ENCODE data around the gene OPRL1.

OPRL1 gene

GRCh38 chr20:64079273-64080012, 439 bp upstream of the OPRL1 start, which contains the start of gene RGS19 (continued):
- TF ChIP-seq ZNF354C (tag by site-specific recombination; IDR thresholded peaks at IDR 0.05; ENCODE audit: borderline replicate concordance, low read depth) (no peak), WT1 (tag by site-specific recombination; IDR thresholded peaks at IDR 0.05) (no peak), KLF16 (tag by site-specific recombination; IDR thresholded peaks at IDR 0.05) (peak; percentile 70; the same call in 1 of the 2 replicates), ZNF596 (tag by site-specific recombination; IDR thresholded peaks at IDR 0.05) (no peak), ZNF561 (tag by site-specific recombination; IDR thresholded peaks at IDR 0.05; ENCODE audit: borderline replicate concordance) (peak; percentile 66; the same call in 1 of the 2 replicates), ZNF148 (tag by site-specific recombination; IDR thresholded peaks at IDR 0.05; ENCODE audit: borderline replicate concordance) (no peak), KLF1 (tag by site-specific recombination; IDR thresholded peaks at IDR 0.05) (peak; percentile 92), ZBTB10 (tag by site-specific recombination; IDR thresholded peaks at IDR 0.05) (peak; percentile 90), ZNF138 (tag by site-specific recombination; IDR thresholded peaks at IDR 0.05; ENCODE audit: borderline replicate concordance) (no peak), ZFP69B (tag by site-specific recombination; IDR thresholded peaks at IDR 0.05) (peak; percentile 89), ZNF121 (tag by site-specific recombination; IDR thresholded peaks at IDR 0.05) (no peak), ZNF133 (tag by site-specific recombination; IDR thresholded peaks at IDR 0.05) (no peak), ZNF658 (tag by site-specific recombination; IDR thresholded peaks at IDR 0.05) (no peak), ZNF548 (tag by site-specific recombination; IDR thresholded peaks at IDR 0.05) (no peak), REPIN1 (tag by site-specific recombination; IDR thresholded peaks at IDR 0.05; ENCODE audit: low read depth) (no peak), PRDM1 (tag by site-specific recombination; IDR thresholded peaks at IDR 0.05) (no peak), ZNF544 (tag by site-specific recombination; IDR thresholded peaks at IDR 0.05) (no peak), ZNF837 (tag by site-specific recombination; IDR thresholded peaks at IDR 0.05) (no peak), FEZF1 (tag by site-specific recombination; IDR thresholded peaks at IDR 0.05) (no peak), ZNF560 (tag by site-specific recombination; IDR thresholded peaks at IDR 0.05; ENCODE audit: borderline replicate concordance) (no peak), ZSCAN5A (tag by site-specific recombination; IDR thresholded peaks at IDR 0.05) (0 out of 2 replicates have a peak, but pooled peaks have one; percentile 47), ZNF843 (tag by site-specific recombination; IDR thresholded peaks at IDR 0.05) (peak; percentile 39; the same call in 1 of the 2 replicates), ZNF792 (tag by site-specific recombination; IDR thresholded peaks at IDR 0.05) (no peak), ZXDB (tag by site-specific recombination; IDR thresholded peaks at IDR 0.05) (no peak), ZNF366 (tag by site-specific recombination; conservative IDR thresholded peaks at IDR 0.05) (no peak), KLF9 (tag by site-specific recombination; IDR thresholded peaks at IDR 0.05; ENCODE audit: low read depth) (peak; percentile 69), MYNN (tag by site-specific recombination; IDR thresholded peaks at IDR 0.05; ENCODE audit: borderline replicate concordance) (no peak), ZNF202 (tag by site-specific recombination; IDR thresholded peaks at IDR 0.05; ENCODE audit: borderline replicate concordance) (no peak), YY1 (tag by site-specific recombination; IDR thresholded peaks at IDR 0.05) (no peak), TCF7L2 (IDR thresholded peaks at IDR 0.05; ENCODE audit: borderline replicate concordance, low read depth, low read length) (no peak)
- TF ChIP-seq, protein P1, sequence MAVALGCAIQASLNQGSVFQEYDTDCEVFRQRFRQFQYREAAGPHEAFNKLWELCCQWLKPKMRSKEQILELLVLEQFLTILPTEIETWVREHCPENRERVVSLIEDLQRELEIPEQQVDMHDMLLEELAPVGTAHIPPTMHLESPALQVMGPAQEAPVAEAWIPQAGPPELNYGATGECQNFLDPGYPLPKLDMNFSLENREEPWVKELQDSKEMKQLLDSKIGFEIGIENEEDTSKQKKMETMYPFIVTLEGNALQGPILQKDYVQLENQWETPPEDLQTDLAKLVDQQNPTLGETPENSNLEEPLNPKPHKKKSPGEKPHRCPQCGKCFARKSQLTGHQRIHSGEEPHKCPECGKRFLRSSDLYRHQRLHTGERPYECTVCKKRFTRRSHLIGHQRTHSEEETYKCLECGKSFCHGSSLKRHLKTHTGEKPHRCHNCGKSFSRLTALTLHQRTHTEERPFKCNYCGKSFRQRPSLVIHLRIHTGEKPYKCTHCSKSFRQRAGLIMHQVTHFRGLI (tag by site-specific recombination; IDR thresholded peaks at IDR 0.05): no peak
- TF ChIP-seq, protein P2, sequence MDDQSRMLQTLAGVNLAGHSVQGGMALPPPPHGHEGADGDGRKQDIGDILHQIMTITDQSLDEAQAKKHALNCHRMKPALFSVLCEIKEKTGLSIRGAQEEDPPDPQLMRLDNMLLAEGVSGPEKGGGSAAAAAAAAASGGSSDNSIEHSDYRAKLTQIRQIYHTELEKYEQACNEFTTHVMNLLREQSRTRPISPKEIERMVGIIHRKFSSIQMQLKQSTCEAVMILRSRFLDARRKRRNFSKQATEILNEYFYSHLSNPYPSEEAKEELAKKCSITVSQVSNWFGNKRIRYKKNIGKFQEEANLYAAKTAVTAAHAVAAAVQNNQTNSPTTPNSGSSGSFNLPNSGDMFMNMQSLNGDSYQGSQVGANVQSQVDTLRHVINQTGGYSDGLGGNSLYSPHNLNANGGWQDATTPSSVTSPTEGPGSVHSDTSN (CRISPR knock-in tag; IDR thresholded peaks at IDR 0.05): no peak

Measured in HEK293 (cell line).